PC-9 (cell line): Measurements from ENCODE around the gene EDN2. TPM values are rescaled to one million over a fixed set of nuclear protein-coding genes. Genes with fewer than 3 reads are reported as not detected.

Experiments used
- BruUV-seq: library from RNA; stranded (reverse); fragments of 400-500 nt; replicated peaks from 2 replicates; lab custom pipeline; 2021; lab: Mats Ljungman, UMichigan
- CTCF ChIA-PET: fragments of 300-600 bp; sonication (Branson Sonifier 250); formaldehyde crosslinking; loops from one replicate; lab custom pipeline; 2022; ENCODE audit warnings: antibody characterized with exemption; lab: Charles Lee
- POLR2A ChIA-PET: fragments of 300-600 bp; sonication (Branson Sonifier 250); formaldehyde crosslinking; loops from one replicate; lab custom pipeline; 2022; ENCODE audit warnings: antibody characterized with exemption; ENCODE audit not compliant: unreplicated experiment; lab: Charles Lee
- DNase-seq, 2 experiments: peaks; one replicate each; pipeline versions ENCODE4 v3.0.0 to v3.0.0-alpha.2; 2015 to 2022; ENCODE audit warnings: mixed read lengths in 1 of 2
- H2AFZ ChIP-seq: fragments of 200-600 bp; sonication (generic); 2 replicates; pipeline ENCODE4 v1.8.1; 2017; ENCODE audit warnings: antibody characterized with exemption
- H3F3A ChIP-seq: fragments of 200-600 bp; sonication (generic); 2 replicates; pipeline ENCODE4 v1.8.1; 2017; ENCODE audit warnings: antibody characterized with exemption, mild to moderate bottlenecking, low read depth; ENCODE audit not compliant: insufficient read depth
- H3K27ac ChIP-seq: fragments of 200-600 bp; sonication (generic); 2 replicates; pipeline ENCODE4 v1.6.1; 2016; ENCODE audit warnings: mixed run types
- H3K27me3 ChIP-seq: fragments of 200-600 bp; sonication (generic); 2 replicates; pipeline ENCODE4 v1.6.1; 2016; ENCODE audit warnings: low read depth, mixed run types; ENCODE audit not compliant: insufficient read depth
- H3K36me3 ChIP-seq: fragments of 200-600 bp; sonication (generic); 2 replicates; pipeline ENCODE4 v1.6.1; 2016; ENCODE audit warnings: low read depth, mixed run types
- H3K4me1 ChIP-seq: fragments of 200-600 bp; sonication (generic); replicated peaks from 2 replicates; pipeline ENCODE4 v1.6.1; 2016; ENCODE audit warnings: mixed run types; ENCODE audit not compliant: insufficient read depth
- H3K4me2 ChIP-seq: fragments of 200-600 bp; sonication (generic); 2 replicates; pipeline ENCODE4 v1.6.1; 2017; ENCODE audit warnings: mixed run types
- H3K4me3 ChIP-seq: fragments of 200-600 bp; sonication (generic); 2 replicates; pipeline ENCODE4 v1.6.1; 2016; ENCODE audit warnings: mixed run types
- H3K79me2 ChIP-seq: fragments of 200-600 bp; sonication (generic); 2 replicates; pipeline ENCODE4 v1.6.1; 2017; ENCODE audit warnings: low read depth, mixed run types
- H3K9me2 ChIP-seq: fragments of 200-600 bp; sonication (generic); 2 replicates; pipeline ENCODE4 v1.8.1; 2017; ENCODE audit warnings: mild to moderate bottlenecking; ENCODE audit not compliant: insufficient read depth
- H3K9me3 ChIP-seq: fragments of 200-600 bp; sonication (generic); 2 replicates; pipeline ENCODE4 v1.8.1; 2016; ENCODE audit warnings: low read depth; ENCODE audit not compliant: insufficient read depth
- H4K20me1 ChIP-seq: fragments of 200-600 bp; sonication (generic); 2 replicates; pipeline ENCODE4 v1.8.1; 2017; ENCODE audit not compliant: insufficient read depth
- EZH2 ChIP-seq: fragments of 200-600 bp; sonication (generic); IDR thresholded peaks from 2 replicates; pipeline ENCODE4 v1.8.0; 2017; ENCODE audit warnings: antibody characterized with exemption, low read depth
- intact Hi-C: fragments of 100-400 bp; cut with micrococcal nuclease; formaldehyde crosslinking; loops from one replicate; pipeline ENCODE4 v1.10.0; 2022; ENCODE audit not compliant: unreplicated experiment
- total RNA-seq: library from RNA; stranded (reverse); gene quantifications from 2 replicates; pipeline ENCODE4 v1.2.3, GENCODE V29; 2021
- TF ChIP-seq, protein P1 (sequence below): fragments of 200-600 bp; sonication (generic); conservative IDR thresholded peaks from 2 replicates; pipeline ENCODE4 v1.6.1; 2017; ENCODE audit warnings: mixed run types, antibody characterized with exemption, mild to moderate bottlenecking, moderate library complexity

Gene EDN2
- total RNA-seq, 1 experiment from 2014 or later, result 0.48 TPM

DNA sequence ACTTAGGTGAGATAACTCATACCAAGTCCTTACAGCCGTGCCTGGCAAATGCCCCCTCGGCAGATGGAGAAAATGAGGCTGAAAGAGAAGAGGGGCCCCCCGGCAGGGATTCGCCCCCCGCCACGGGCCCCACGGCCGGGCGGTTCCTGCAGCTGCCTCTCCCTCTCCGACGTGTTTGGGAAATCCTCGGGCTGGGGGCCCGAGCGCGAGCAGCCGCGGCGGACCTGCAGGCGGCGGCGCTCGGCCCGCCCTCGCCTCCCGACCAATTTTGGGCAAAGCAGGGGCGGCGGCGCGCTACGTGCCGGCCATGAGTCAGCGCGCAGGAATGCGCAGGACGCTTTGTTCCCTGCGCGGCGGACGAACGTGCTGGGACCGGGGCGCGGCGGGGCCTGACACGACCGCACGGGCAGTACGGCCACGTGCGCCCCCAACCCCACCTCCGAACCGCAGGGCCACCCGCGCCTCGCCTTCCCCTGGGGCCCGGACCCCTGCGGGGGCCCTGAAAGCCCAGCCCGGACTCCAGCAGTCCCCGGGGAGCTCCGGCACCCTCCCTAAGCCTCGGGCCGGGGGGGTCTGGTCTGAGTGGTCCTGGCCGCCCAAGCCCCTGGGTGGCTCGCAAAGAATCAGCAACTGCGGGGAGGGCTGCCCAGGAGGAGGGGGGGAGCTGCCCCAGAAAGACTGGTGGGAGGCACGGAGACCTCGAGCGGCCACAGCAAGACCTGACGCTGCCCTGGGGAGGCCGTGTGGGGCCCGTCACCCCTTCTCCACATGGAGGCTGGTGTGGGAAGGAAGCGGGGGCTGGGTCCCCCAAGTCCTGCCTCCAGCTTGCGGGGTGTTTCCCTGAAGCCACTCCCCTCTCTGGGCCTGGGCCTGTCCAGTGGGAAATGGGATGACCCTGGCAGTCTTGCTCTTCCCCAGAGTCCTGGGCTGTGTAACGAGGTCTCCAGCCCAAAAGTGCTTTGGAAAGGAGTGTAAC, 11.9 kb upstream of the EDN2 start:
- peak; percentile 82 to 94 for DNase-seq
- no TSS peak for BruUV-seq
- CTCF ChIA-PET, result interaction anchor here (0.6 to 1.1 kb wide), 2 partner anchors 19 to 245 kb away, joined by 3 read pairs; no protein-coding TSS in a partner anchor
- peak overlapping the region; percentile 67 for H3K27ac ChIP-seq
- 0 out of 2 replicates have a peak overlapping the region, but pooled peaks have one; percentile 70 for H2AFZ ChIP-seq
- H4K20me1 ChIP-seq, result no peaks in the 10 kb centered on the region
- H3K79me2 ChIP-seq, result no peaks in the 10 kb centered on the region
- H3K9me3 ChIP-seq, result no peaks in the 10 kb centered on the region
- H3F3A ChIP-seq, result peaks cover 54% of the 10 kb centered on the region
- no peaks in the 10 kb centered on the region for H3K27me3 ChIP-seq
- intact Hi-C loops, result loop anchor here (10.0 kb wide), 1 partner anchor 632 kb away; the partner anchor contains the start of gene CITED4
- no peaks in the 10 kb centered on the region for H3K36me3 ChIP-seq
- peak overlapping the region; percentile 76 for H3K4me2 ChIP-seq
- POLR2A ChIA-PET, result interaction anchor here (0.8 kb wide), 1 partner anchor 18 kb away, joined by 4 read pairs; no protein-coding TSS in a partner anchor
- H3K4me1 ChIP-seq, result peaks cover 79% of the 10 kb centered on the region
- H3K4me3 ChIP-seq, result peak overlapping the region; percentile 49; the same call in 1 of the 2 replicates
- no peaks in the 10 kb centered on the region for H3K9me2 ChIP-seq
- TF ChIP-seq, protein P1, sequence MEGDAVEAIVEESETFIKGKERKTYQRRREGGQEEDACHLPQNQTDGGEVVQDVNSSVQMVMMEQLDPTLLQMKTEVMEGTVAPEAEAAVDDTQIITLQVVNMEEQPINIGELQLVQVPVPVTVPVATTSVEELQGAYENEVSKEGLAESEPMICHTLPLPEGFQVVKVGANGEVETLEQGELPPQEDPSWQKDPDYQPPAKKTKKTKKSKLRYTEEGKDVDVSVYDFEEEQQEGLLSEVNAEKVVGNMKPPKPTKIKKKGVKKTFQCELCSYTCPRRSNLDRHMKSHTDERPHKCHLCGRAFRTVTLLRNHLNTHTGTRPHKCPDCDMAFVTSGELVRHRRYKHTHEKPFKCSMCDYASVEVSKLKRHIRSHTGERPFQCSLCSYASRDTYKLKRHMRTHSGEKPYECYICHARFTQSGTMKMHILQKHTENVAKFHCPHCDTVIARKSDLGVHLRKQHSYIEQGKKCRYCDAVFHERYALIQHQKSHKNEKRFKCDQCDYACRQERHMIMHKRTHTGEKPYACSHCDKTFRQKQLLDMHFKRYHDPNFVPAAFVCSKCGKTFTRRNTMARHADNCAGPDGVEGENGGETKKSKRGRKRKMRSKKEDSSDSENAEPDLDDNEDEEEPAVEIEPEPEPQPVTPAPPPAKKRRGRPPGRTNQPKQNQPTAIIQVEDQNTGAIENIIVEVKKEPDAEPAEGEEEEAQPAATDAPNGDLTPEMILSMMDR, result no peak

DNA sequence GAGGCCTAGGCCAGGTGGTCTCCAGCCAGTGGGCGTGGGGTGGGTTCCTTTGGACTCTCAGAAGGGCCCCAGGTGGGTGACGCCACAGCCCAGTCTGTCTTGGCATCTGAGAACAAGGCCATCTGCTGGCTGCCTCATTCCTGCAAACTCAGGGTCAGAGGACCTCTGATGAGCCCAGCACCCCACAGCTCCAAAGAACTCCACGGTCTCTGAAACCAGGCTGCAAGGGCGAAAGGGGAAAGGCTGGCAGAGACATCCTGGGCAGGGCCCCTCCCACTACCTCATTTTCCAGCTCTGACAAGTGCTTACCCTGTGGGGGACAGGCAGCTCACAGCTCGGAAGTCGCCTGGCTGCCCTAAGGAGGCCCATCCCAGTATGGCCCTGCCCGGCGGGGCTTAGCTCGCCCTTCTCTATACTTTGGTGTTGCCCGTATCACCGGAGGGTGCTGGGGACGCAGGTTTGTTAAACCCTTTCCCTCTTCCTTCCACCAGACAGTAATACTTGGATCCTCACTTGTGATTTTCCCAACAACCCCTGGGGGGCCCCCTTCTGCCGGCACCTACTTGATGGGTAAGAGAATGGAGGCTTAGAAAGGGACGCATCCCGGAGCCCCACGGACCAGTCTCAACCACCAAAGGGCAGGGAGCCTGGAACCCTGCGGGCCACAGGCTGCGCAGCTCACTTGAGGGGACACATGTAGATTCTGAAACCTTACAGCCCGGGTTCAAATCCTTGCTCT, 10.9 kb upstream of the EDN2 start:
- peak overlapping the region; percentile 76 for H3K4me2 ChIP-seq
- H3K9me3 ChIP-seq, result no peaks in the 10 kb centered on the region
- H2AFZ ChIP-seq, result no peak overlapping the region
- H3K36me3 ChIP-seq, result no peaks in the 10 kb centered on the region
- H3F3A ChIP-seq, result peaks cover 46% of the 10 kb centered on the region
- H3K27ac ChIP-seq, result peak overlapping the region; percentile 67
- intact Hi-C loops, result loop anchor here (1.0 to 10.0 kb wide), 3 partner anchors 20 to 631 kb away; partner anchors contain the start of gene CITED4
- H3K4me3 ChIP-seq, result peak overlapping the region; percentile 49; the same call in 1 of the 2 replicates
- no peaks in the 10 kb centered on the region for H3K9me2 ChIP-seq
- peak in 1 of 2 experiments; percentile 64 for DNase-seq
- H3K79me2 ChIP-seq, result no peaks in the 10 kb centered on the region
- H4K20me1 ChIP-seq, result no peaks in the 10 kb centered on the region
- ChIA-PET POLR2A (interaction anchor here (0.7 to 0.8 kb wide), 2 partner anchors 19 to 72 kb away, joined by 3 to 4 read pairs; no protein-coding TSS in a partner anchor), CTCF (interaction anchor here (0.6 to 1.5 kb wide), 3 partner anchors 21 to 440 kb away, joined by 3 to 7 read pairs (median 3); no protein-coding TSS in a partner anchor)
- BruUV-seq, result no TSS peak
- no peaks in the 10 kb centered on the region for H3K27me3 ChIP-seq
- TF ChIP-seq EZH2, result no peak
- TF ChIP-seq, protein P1, result peak; percentile 64
- H3K4me1 ChIP-seq, result peaks cover 70% of the 10 kb centered on the region
